ENCODE results near the gene MIA. TPM values are rescaled to one million over a fixed set of nuclear protein-coding genes. Genes with fewer than 3 reads are reported as not detected.

Gene MIA
- total RNA-seq, 1 experiment from 2014 or later, result not detected

DNA sequence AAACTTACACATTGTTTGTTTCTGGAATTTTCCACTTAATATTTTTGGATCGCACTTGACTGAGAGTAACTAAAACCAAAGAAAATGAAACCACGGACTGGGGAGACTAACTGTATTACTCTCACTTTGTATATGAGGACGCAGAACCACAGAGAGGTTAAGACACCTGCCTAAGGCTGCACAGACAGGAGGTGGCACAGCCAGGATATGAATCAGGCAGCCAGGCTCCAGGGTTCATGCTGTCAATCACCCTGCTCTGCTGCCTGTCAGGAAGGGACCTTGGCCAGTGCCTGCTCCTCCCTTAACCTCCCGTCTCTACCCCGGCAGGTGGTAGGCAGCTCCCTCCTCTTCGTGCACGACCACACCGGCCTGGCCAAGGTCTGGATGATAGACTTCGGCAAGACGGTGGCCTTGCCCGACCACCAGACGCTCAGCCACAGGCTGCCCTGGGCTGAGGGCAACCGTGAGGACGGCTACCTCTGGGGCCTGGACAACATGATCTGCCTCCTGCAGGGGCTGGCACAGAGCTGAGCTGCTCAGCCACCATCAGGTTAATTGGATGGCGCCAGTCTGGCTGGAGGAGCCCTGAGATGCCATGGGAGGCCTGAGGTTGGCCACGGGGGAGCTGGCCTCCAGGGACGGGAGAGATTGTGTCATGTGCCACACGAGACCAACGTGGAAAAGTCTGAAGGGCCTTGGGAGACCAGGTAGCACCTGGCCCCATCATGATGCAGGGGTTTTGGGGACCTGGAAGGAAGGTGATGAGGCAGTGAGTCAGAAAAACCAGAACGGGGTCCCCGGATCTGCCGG, 36.1 kb upstream of the MIA start:
- Histone ChIP-seq H2BK120ac (ENCODE audit: low read depth, low read length, poor library complexity, severe bottlenecking) (no peak overlapping the region), H3K56ac (ENCODE audit: insufficient read length, low read depth, low read length) (no peak overlapping the region), H4K91ac (ENCODE audit: insufficient read length, low read depth, low read length) (no peak overlapping the region), H4K20me1 (ENCODE audit: control insufficient read depth, insufficient read depth, insufficient read length) (no peaks in the 10 kb centered on the region), H2BK15ac (ENCODE audit: low read depth, low read length) (no peak overlapping the region), H4K5ac (ENCODE audit: insufficient read length, low read depth, low read length) (no peak overlapping the region), H2AK5ac (ENCODE audit: insufficient read length, low read length) (no peak overlapping the region), H3K9ac (ENCODE audit: extremely low read depth, insufficient read length, low read length) (no peak overlapping the region), H3K4ac (ENCODE audit: low read depth, low read length) (no peak overlapping the region), H2BK5ac (ENCODE audit: insufficient read length, low read length) (no peak overlapping the region), H3K23ac (ENCODE audit: insufficient read length, low read depth, low read length) (no peak overlapping the region), H3K18ac (ENCODE audit: insufficient read length, low read depth, low read length) (no peak overlapping the region), H3K79me1 (ENCODE audit: insufficient read depth, low read depth, low read length, poor library complexity, severe bottlenecking) (no peaks in the 10 kb centered on the region), H2BK12ac (ENCODE audit: insufficient read length, low read depth, low read length) (no peak overlapping the region), H2BK20ac (ENCODE audit: low read depth, low read length, poor library complexity, severe bottlenecking) (no peak overlapping the region), H3T11ph (ENCODE audit: low read length) (no peak overlapping the region), H3K23me2 (ENCODE audit: insufficient read length, low read depth, low read length, poor library complexity, severe bottlenecking) (no peaks in the 10 kb centered on the region), H3K79me2 (ENCODE audit: insufficient read depth, low read length) (no peaks in the 10 kb centered on the region), H3K4me1 (ENCODE audit: insufficient read depth, low read length) (no peaks in the 10 kb centered on the region), H2AFZ (ENCODE audit: low read length) (no peak overlapping the region), H3K9me3 (ENCODE audit: control insufficient read depth, low read depth, low read length) (no peaks in the 10 kb centered on the region), H3K27me3 (ENCODE audit: insufficient read depth, low read length) (no peaks in the 10 kb centered on the region), H3K27ac (ENCODE audit: insufficient read length, low read depth, low read length) (no peak overlapping the region), H4K8ac (replicated peaks; ENCODE audit: insufficient read length, low read depth, low read length) (no peak overlapping the region), H3K14ac (ENCODE audit: insufficient read depth, low read length) (no peak overlapping the region), H3K4me2 (ENCODE audit: insufficient read depth, insufficient read length, low read length) (no peak overlapping the region)
- Mint-ChIP-seq H3K27me3 (ENCODE audit: low read depth) (no peaks in the 10 kb centered on the region), H3K27ac (peak overlapping the region in 2 of 3 experiments; percentile 22 to 63; a peak in 2 of 7 replicates), H3K4me3 (no peak overlapping the region; a peak in 1 of 5 replicates), H3K9me3 (no peaks in the 10 kb centered on the region), H3K4me1 (peaks cover 3 to 4% of the 10 kb centered on the region in 2 experiments), H3K36me3 (ENCODE audit: insufficient read depth in 1 of 3, low read depth in 3 of 3) (peaks cover 6 to 49% (median 39%) of the 10 kb centered on the region in 3 experiments; a peak in 6 of 7 replicates)
- no CpG with 5 or more reads among the region's 22 CpGs for WGBS (ENCODE audit: extremely low coverage, insufficient read length, low lambda C conversion rate)
- DNase-seq, result no peak
- no peak for TF ChIP-seq CTCF (conservative IDR thresholded peaks at IDR 0.05)
